Left lung (tissue), 10 donors: ENCODE data around the gene GOLGA3. TPM values are rescaled to one million over a fixed set of nuclear protein-coding genes. Genes with fewer than 3 reads are reported as not detected.
"Not testable (repeated sequence)": the region's sequence is repeated elsewhere in the genome, so short reads cannot be mapped to it uniquely, and the experiment has no call there.

Experiments used
- ATAC-seq: fragments of 200-7000 bp; cut with Tn5 transposase; one replicate; pipeline ENCODE4 v1.9.1; 2020; ENCODE audit warnings: moderate library complexity
- DNase-seq, 4 donors: peaks; one replicate each; pipeline ENCODE4 v3.0.0-alpha.2; 2013 to 2020
- H3K27ac ChIP-seq, 2 donors: fragments of 200-600 bp; sonication (generic) in 1 of 2; one replicate each; pipeline versions ENCODE4 v1.5.0 to v1.8.0; 2020 to 2021
- H3K27me3 ChIP-seq, 2 donors: fragments of 200-600 bp; sonication (generic) in 1 of 2; one replicate each; pipeline versions ENCODE4 v1.5.0 to v1.8.0; 2020 to 2021
- H3K36me3 ChIP-seq, 2 donors: fragments of 200-600 bp; sonication (generic) in 1 of 2; one replicate each; pipeline versions ENCODE4 v1.5.0 to v1.8.0; 2020 to 2021
- H3K4me1 ChIP-seq, 2 donors: fragments of 200-600 bp; one replicate each; pipeline ENCODE4 v1.8.0; 2021
- H3K4me3 ChIP-seq, 2 donors: fragments of 200-600 bp; sonication (generic) in 1 of 2; one replicate each; pipeline versions ENCODE4 v1.5.0 to v1.8.0; 2020 to 2021; ENCODE audit warnings: mild to moderate bottlenecking in 1 of 2
- H3K9me3 ChIP-seq, 2 donors: fragments of 200-600 bp; sonication (generic) in 1 of 2; one replicate each; pipeline versions ENCODE4 v1.5.0 to v1.8.0; 2020 to 2021
- CTCF ChIP-seq, 2 donors: fragments of 200-600 bp; sonication (generic) in 1 of 2; IDR thresholded peaks; one replicate each; pipeline versions ENCODE4 v1.5.0 to v1.8.0; 2021; ENCODE audit warnings: antibody characterized with exemption in 2 of 2
- intact Hi-C, 2 donors: fragments of 100-400 bp; cut with DNase I; formaldehyde crosslinking; loops; one replicate each; pipeline versions ENCODE4 v1.11.2 to v1.14.2; 2022
- polyA plus RNA-seq, 6 donors: library from polyadenylated mRNA; unstranded; fragments of 120-200 nt; gene quantifications; one replicate each; pipeline ENCODE4 v1.2.1, GENCODE V29; 2013; ENCODE audit not compliant: insufficient read length in 6 of 6
- total RNA-seq, 2 donors: library from RNA; stranded (reverse); fragmentation: NEBNext Ultra II Directional; extraction: Animal tissue kit (Norgen Biotek cat#: 25700); gene quantifications; one replicate each; pipeline ENCODE4 v1.2.1, GENCODE V29; 2021
- donor health status: DM: no; HTN: yes; CAD: no.
- donor health status: DM: no; HTN: no; CAD: no.

GOLGA3 gene
- total and polyA plus RNA-seq, 8 donors: 40.6 to 82.6 (median 45.0) TPM

- Histone ChIP-seq H3K36me3 (peaks cover 0 to 95% of the 10 kb centered on the region in 2 donors), H3K9me3 (no peaks in the 10 kb centered on the region)
- ATAC-seq: peak; percentile 45
Measured at GRCh38 chr12:132783917-132784531, 44.6 kb downstream of the GOLGA3 start.

GRCh38 chr12:132781938-132782337 is 46.7 kb downstream of the GOLGA3 start:
- Histone ChIP-seq H3K27ac (no peak overlapping the region), H3K36me3 (peaks cover 0 to 100% of the 10 kb centered on the region in 2 donors), H3K4me3 (no peak overlapping the region), H3K9me3 (no peaks in the 10 kb centered on the region), H3K4me1 (no peaks in the 10 kb centered on the region), H3K27me3 (no peaks in the 10 kb centered on the region)
- intact Hi-C loops: no loop called here
- no peak for DNase-seq
- no peak for TF ChIP-seq CTCF (IDR thresholded peaks at IDR 0.05)
- ATAC-seq: no peak

More at GRCh38 chr12:132783917-132784531, 44.6 kb downstream of the GOLGA3 start:
- intact Hi-C loops: no loop called here
- no peaks in the 10 kb centered on the region for H3K4me1 ChIP-seq
- no peak overlapping the region for H3K27ac ChIP-seq
- DNase-seq: peak in 1 of 4 donors; percentile 50
- no peak for TF ChIP-seq CTCF (IDR thresholded peaks at IDR 0.05)
- H3K27me3 ChIP-seq: no peaks in the 10 kb centered on the region
- no peak overlapping the region for H3K4me3 ChIP-seq

GRCh38 chr12:132779781-132780353 is 48.8 kb downstream of the GOLGA3 start:
- ATAC-seq: no peak
- Histone ChIP-seq H3K27me3 (no peaks in the 10 kb centered on the region), H3K4me1 (no peaks in the 10 kb centered on the region), H3K27ac (no peak overlapping the region), H3K4me3 (no peak overlapping the region), H3K9me3 (no peaks in the 10 kb centered on the region), H3K36me3 (peaks cover 0 to 100% of the 10 kb centered on the region in 2 donors)
- no peak for TF ChIP-seq CTCF (IDR thresholded peaks at IDR 0.05)
- DNase-seq: peak in 1 of 4 donors; percentile 45
- intact Hi-C loops: no loop called here

GRCh38 chr12:132777614-132778013 is 51.1 kb downstream of the GOLGA3 start:
- no peaks in the 10 kb centered on the region for H3K4me1 ChIP-seq
- H3K27me3 ChIP-seq: no peaks in the 10 kb centered on the region
- peak in 1 of 4 donors; percentile 52 for DNase-seq
- H3K9me3 ChIP-seq: no peaks in the 10 kb centered on the region
- intact Hi-C loops: no loop called here
- H3K4me3 ChIP-seq: no peak overlapping the region
- ATAC-seq: no peak
- peaks cover 0 to 100% of the 10 kb centered on the region in 2 donors for H3K36me3 ChIP-seq
- TF ChIP-seq CTCF (IDR thresholded peaks at IDR 0.05): no peak
- no peak overlapping the region for H3K27ac ChIP-seq

- intact Hi-C loops: no loop called here
- TF ChIP-seq CTCF (IDR thresholded peaks at IDR 0.05): no peak
- Histone ChIP-seq H3K4me3 (no peak overlapping the region), H3K4me1 (no peaks in the 10 kb centered on the region), H3K27ac (no peak overlapping the region), H3K27me3 (no peaks in the 10 kb centered on the region), H3K9me3 (no peaks in the 10 kb centered on the region), H3K36me3 (peaks cover 0 to 100% of the 10 kb centered on the region in 2 donors)
- DNase-seq (peak in 3 of 4 donors; percentile 35 to 73 (median 55)), ATAC-seq (no peak)
Measured at GRCh38 chr12:132776816-132777568, 51.7 kb downstream of the GOLGA3 start.

- H3K36me3 ChIP-seq: peaks cover 0 to 100% of the 10 kb centered on the region in 2 donors
- H3K27me3 ChIP-seq, DNase-seq, H3K27ac ChIP-seq, H3K9me3 ChIP-seq, H3K4me3 ChIP-seq, H3K4me1 ChIP-seq, ATAC-seq, intact Hi-C loops: not testable (repeated sequence)
Measured at GRCh38 chr12:132776230-132776625, 52.4 kb downstream of the GOLGA3 start.
